HFFc6 (cell line): ENCODE results near the gene CCAR1. TPM values are rescaled to one million over a fixed set of nuclear protein-coding genes. Genes with fewer than 3 reads are reported as not detected.

Experiments
- DNase-seq: peaks from one replicate; pipeline ENCODE4 v3.0.0-alpha.2; 2018
- H3K27ac Mint-ChIP-seq: 2 replicates; pipeline ENCODE4 v1.8.0; 2020; ENCODE audit warnings: mild to moderate bottlenecking, mixed read lengths
- H3K27me3 Mint-ChIP-seq: 2 replicates; pipeline ENCODE4 v1.8.0; 2021; ENCODE audit warnings: mild to moderate bottlenecking, moderate library complexity, mixed read lengths; ENCODE audit not compliant: insufficient read depth
- H3K36me3 Mint-ChIP-seq: 2 replicates; pipeline ENCODE4 v1.8.0; 2021; ENCODE audit warnings: low read depth, mixed read lengths
- H3K4me1 Mint-ChIP-seq: 2 replicates; pipeline ENCODE4 v1.8.0; 2020; ENCODE audit warnings: low read depth, mixed read lengths
- H3K4me3 Mint-ChIP-seq: 2 replicates; pipeline ENCODE4 v1.8.0; 2020; ENCODE audit warnings: mild to moderate bottlenecking, moderate library complexity, mixed read lengths
- H3K9me3 Mint-ChIP-seq: 2 replicates; pipeline ENCODE4 v1.8.0; 2020; ENCODE audit warnings: mild to moderate bottlenecking, mixed read lengths
- total RNA-seq, 6 experiments: library from RNA; stranded (reverse); fragmentation: NEBNext Ultra II Directional; extraction: Animal tissue kit (Norgen Biotek cat#: 25700); gene quantifications; 2 replicates in 1 of 6; 3 replicates in 5 of 6; pipeline ENCODE4 v1.2.3, GENCODE V29; 2021
- TF ChIP-seq, protein P1 (sequence below): fragments of 200-600 bp; sonication (generic); IDR thresholded peaks from 2 replicates; pipeline ENCODE4 v1.5.0; 2021; ENCODE audit warnings: antibody characterized with exemption, mild to moderate bottlenecking

CCAR1 gene
- total RNA-seq, 6 experiments from 2014 or later, result 48.2 to 71.2 (median 64.1) TPM

DNA sequence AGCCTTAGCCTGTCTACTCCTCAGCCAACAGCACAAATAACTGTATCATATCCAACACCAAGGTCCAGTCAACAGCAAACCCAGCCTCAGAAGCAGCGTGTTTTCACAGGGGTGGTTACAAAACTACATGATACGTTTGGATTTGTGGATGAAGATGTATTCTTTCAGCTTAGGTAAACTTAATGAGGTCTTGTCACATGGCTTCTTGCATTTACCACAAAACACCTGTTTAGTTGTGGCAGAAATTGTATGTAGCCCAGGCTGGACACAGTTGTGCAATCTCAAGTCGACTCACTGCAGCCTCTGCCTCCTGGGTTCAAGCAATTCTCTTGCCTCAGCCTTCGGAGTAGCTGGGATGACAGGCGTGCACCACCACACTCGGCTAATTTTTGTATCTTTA is 21.4 kb downstream of the CCAR1 start:
- DNase-seq, result no peak
- Mint-ChIP-seq H3K36me3 (no peaks in the 10 kb centered on the region; the same call in 1 of the 2 replicates), H3K4me1 (no peaks in the 10 kb centered on the region), H3K4me3 (no peak overlapping the region), H3K27ac (no peak overlapping the region), H3K9me3 (no peaks in the 10 kb centered on the region), H3K27me3 (no peaks in the 10 kb centered on the region; the same call in 1 of the 2 replicates)
- TF ChIP-seq, protein P1, sequence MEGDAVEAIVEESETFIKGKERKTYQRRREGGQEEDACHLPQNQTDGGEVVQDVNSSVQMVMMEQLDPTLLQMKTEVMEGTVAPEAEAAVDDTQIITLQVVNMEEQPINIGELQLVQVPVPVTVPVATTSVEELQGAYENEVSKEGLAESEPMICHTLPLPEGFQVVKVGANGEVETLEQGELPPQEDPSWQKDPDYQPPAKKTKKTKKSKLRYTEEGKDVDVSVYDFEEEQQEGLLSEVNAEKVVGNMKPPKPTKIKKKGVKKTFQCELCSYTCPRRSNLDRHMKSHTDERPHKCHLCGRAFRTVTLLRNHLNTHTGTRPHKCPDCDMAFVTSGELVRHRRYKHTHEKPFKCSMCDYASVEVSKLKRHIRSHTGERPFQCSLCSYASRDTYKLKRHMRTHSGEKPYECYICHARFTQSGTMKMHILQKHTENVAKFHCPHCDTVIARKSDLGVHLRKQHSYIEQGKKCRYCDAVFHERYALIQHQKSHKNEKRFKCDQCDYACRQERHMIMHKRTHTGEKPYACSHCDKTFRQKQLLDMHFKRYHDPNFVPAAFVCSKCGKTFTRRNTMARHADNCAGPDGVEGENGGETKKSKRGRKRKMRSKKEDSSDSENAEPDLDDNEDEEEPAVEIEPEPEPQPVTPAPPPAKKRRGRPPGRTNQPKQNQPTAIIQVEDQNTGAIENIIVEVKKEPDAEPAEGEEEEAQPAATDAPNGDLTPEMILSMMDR, result no peak

DNA sequence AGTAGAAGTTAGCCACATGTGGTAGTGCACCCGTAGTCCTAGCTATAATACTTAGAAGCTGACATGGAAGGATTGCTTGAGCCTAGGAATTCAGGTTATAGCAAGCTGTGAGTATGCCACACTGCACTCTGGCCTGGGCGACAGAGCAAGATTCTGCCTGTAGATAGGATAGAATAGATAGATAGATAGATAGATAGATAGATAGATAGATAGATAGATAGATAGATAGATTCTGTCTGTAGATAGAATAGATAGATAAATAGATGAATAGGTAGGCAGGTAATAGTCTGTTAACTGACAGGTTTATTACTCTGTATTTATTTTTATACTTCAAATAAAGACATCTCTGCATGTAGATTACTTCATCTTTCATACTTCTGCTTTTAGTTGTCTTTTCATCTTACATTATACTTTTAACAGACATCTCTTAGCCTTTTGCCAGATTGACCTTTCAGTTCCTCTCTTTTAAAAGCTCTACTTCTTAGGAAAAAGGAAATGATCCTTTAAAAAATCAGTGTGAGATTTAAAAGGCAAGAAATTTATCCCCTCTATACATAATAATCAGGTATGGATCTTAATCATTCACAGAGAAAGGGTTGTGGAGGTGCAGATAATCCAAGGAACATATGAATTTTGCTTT is 31.8 kb downstream of the CCAR1 start:
- no peak for DNase-seq
- no peaks in the 10 kb centered on the region; the same call in none of the 2 replicates for H3K27me3 Mint-ChIP-seq
- peaks cover 32% of the 10 kb centered on the region for H3K36me3 Mint-ChIP-seq
- H3K9me3 Mint-ChIP-seq, result no peaks in the 10 kb centered on the region
- H3K4me1 Mint-ChIP-seq, result no peaks in the 10 kb centered on the region
- H3K4me3 Mint-ChIP-seq, result no peak overlapping the region; the same call in 1 of the 2 replicates
- TF ChIP-seq, protein P1, result no peak
- no peak overlapping the region for H3K27ac Mint-ChIP-seq

- no peak overlapping the region for H3K27ac Mint-ChIP-seq
- H3K4me3 Mint-ChIP-seq, result no peak overlapping the region
- TF ChIP-seq, protein P1, result no peak
- no peak for DNase-seq
- H3K36me3 Mint-ChIP-seq, result peaks cover 29% of the 10 kb centered on the region
- H3K9me3 Mint-ChIP-seq, result no peaks in the 10 kb centered on the region
- H3K4me1 Mint-ChIP-seq, result no peaks in the 10 kb centered on the region
- no peaks in the 10 kb centered on the region; the same call in none of the 2 replicates for H3K27me3 Mint-ChIP-seq
Observed at GRCh38 chr10:68756246-68756645, 35.2 kb downstream of the CCAR1 start.

- Mint-ChIP-seq H3K4me1 (no peaks in the 10 kb centered on the region), H3K4me3 (no peak overlapping the region), H3K27me3 (no peaks in the 10 kb centered on the region; the same call in 1 of the 2 replicates), H3K27ac (no peak overlapping the region), H3K9me3 (no peaks in the 10 kb centered on the region), H3K36me3 (peaks cover 29% of the 10 kb centered on the region)
- TF ChIP-seq, protein P1, result no peak
- DNase-seq, result no peak
Observed at GRCh38 chr10:68756766-68757165, 35.7 kb downstream of the CCAR1 start.

GRCh38 chr10:68759223-68759863 is 38.3 kb downstream of the CCAR1 start:
- H3K27me3 Mint-ChIP-seq, result no peaks in the 10 kb centered on the region; the same call in 1 of the 2 replicates
- no peak for DNase-seq
- H3K4me3 Mint-ChIP-seq, result no peak overlapping the region
- H3K4me1 Mint-ChIP-seq, result no peaks in the 10 kb centered on the region
- H3K27ac Mint-ChIP-seq, result no peak overlapping the region
- H3K36me3 Mint-ChIP-seq, result peaks cover 25% of the 10 kb centered on the region
- no peaks in the 10 kb centered on the region for H3K9me3 Mint-ChIP-seq
- TF ChIP-seq, protein P1, result no peak
